22Rv1 (cell line): ENCODE data around the gene GADL1.

Experiments used
- CTCF ChIP-seq: fragments of 450-650 bp; IDR thresholded peaks from 2 replicates; pipeline ENCODE4 v1.5.1; 2017; ENCODE audit warnings: mild to moderate bottlenecking
- ZFX ChIP-seq: fragments of 450-650 bp; IDR thresholded peaks from 2 replicates; pipeline ENCODE4 v1.6.1; 2017; ENCODE audit warnings: antibody characterized with exemption, borderline replicate concordance

- no peak for TF ChIP-seq CTCF
- TF ChIP-seq ZFX, result no peak
Measured at GRCh38 chr3:30878862-30879261, 15.6 kb downstream of the GADL1 start.
